HG02885 (cell line): ENCODE data around the gene DPF3.
A peak's percentile ranks its signal among the peaks of the same experiment; 100 is the strongest.

ENCODE experiments used
- ATAC-seq: cut with Tn5 transposase; IDR thresholded peaks from one replicate; pipeline ENCODE4 v1.9.1; 2021; ENCODE audit warnings: mild to moderate bottlenecking; ENCODE audit not compliant: unreplicated experiment, poor library complexity

DPF3 gene

DNA sequence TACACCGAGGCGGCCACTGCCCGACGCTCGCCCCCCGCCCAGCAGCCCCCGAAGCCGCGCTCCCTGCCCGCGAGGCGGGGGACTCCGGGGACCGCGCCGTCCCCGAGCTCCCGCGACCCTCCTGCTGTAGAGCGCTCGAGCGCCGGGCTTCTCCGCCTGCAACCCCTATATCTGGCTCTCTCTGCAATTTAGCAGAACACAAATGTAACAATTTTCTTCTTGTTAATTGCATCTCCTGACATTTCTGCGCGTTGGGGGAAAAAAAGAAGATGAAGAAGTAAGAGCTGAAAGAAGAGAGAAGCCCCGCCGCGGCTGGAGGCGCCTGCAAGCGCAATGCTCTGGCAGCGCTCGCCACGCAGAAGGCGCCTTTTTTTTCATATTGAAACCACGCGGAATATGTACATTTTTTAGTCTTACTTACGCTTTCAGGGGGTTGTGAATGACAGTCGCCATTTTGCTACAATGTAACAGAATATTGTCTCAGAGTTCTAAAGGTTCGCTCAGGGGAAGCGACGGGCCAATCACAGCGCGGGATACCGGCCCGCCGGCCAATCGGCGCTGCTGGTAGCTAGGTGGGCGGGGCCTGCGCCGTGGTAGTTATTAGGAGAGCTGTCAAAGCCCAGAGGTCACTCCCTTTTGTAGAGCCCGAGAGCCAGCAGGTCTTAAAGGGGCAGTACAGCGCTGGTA is at the start of gene DPF3:
DPF3 (minus strand) TSS at position 466 of the 687 bp plus-strand sequence; CDS start at position 453, 13 bp downstream.
- ATAC-seq, result peak; percentile 97

DNA sequence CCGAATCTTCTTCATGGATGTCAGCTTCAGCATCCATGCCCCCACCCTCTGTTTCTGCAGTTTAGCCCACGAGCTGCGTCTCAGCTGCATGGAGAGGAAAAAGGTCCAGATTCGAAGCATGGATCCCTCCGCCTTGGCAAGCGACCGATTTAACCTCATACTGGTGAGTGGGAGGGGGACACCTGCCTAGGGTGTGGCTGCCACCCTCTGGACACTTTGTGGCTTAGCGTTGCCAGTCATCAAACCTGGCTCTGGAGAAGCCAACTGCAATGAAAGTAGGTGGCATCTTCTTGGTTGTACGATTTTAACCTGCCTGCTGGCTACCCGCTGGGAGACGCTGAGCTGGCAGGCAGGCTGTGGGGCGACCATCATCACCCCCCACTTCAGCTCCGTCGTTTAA is 49.0 kb upstream of the DPF3 start:
- ATAC-seq, result no peak

- ATAC-seq, result no peak
Observed at GRCh38 chr14:72941286-72941985, 47.5 kb upstream of the DPF3 start.

DNA sequence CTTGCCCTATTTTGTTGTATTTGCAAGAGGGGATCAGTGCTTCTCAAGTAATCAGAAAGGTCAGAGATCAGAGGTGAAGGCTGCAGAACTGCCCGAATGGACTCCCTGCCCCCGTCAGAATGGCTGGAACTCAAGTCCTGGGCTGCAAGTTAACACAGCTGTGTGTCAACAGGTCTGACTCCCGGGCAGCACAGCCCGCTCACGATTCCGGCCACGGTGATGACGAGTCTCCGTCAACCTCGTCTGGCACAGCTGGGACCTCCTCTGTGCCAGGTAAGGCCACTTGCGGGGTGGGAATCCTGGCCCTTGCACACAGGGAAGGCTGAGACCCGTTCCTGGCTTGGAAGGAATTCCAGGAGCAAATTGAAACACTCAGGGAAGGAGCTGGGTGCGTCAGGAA is 45.7 kb upstream of the DPF3 start:
- no peak for ATAC-seq

GRCh38 chr14:72932893-72933292 is 39.0 kb upstream of the DPF3 start:
- ATAC-seq, result no peak

- no peak for ATAC-seq
Observed at GRCh38 chr14:72929316-72930080, 35.6 kb upstream of the DPF3 start.

DNA sequence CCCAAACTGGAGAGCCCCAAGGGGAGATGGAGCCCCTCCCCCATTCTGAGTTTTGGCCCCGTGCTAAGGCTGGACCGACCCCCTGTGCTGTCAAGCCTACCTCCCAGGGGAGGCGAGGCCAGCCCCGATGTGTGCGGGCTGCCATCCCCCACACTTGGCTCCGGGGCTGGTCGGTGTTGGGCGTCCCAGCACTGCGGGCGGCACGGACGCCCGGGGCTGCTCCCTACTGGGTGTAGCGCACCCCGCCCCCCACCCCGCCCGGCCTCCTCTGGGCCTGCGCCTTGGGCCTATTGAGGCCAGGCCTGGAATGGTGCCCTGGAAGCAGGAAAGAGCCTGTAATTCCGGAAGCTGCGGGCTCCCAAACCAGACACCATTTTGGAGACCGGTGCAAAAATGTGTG is 35.0 kb upstream of the DPF3 start:
- ATAC-seq, result no peak

DNA sequence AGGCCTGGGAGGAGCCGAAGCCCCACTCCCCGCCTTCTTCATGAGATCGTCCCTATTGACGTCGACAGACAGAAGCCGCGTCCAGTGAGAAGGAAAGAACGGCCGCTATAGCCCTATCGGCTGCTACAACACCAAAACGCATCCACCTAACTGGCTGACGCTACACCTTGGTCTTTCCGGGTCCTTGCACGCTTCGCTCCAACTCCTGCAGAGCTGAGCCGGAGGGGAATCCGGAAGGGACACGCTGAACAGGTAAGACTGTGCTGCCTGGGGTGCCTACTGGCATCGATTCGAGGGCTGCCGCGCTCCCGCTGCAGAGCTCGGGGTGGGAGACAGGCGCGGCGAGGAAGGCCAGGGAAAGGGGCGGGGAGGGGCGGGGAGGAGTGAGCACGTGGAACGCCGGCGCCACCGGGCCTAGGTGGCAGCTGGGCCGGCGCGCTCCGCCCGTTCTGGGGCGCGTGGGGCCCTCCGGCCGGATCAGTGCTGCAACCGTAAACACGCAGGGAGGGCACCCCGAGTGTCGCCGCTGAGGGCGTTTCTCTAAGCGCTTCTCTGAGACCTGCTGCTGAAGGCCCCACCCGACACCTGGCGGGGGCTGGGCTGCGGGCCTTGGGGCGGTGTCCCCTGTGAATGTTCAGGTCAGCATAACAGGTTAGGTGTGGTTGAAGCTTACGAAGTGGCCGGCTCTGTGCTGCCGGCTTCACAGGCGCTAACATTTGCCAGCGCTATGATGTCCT is 32.6 kb upstream of the DPF3 start, which contains the start of gene DCAF4:
DCAF4 (plus strand) TSS at position 173 of the 737 bp plus-strand sequence. CDS start 11,515 bp downstream, outside the sequence.
- ATAC-seq, result peak; percentile 97

GRCh38 chr14:72925815-72926291 is 32.0 kb upstream of the DPF3 start:
- ATAC-seq, result no peak

- no peak for ATAC-seq
Observed at GRCh38 chr14:72925171-72925759, 31.4 kb upstream of the DPF3 start.

DNA sequence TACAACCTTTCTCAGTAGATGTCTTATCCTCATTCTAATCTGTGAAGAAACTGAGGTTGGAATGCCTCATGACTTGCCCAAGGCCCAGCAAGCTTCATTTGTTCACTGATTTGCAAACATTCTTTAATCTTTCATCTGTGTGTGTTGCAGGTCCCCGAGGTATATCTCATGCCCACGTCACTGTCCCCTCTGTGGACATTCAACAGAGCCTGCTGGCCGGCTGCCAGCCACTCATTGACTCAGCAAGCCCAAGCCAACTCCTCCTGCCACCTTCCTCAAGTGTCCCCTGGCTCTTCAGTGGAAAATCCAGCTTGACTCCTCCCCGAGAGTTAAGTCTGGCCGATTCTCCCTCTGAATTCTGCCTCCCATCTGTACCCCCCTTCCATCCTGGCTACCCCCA is 30.4 kb upstream of the DPF3 start:
- ATAC-seq, result no peak

DNA sequence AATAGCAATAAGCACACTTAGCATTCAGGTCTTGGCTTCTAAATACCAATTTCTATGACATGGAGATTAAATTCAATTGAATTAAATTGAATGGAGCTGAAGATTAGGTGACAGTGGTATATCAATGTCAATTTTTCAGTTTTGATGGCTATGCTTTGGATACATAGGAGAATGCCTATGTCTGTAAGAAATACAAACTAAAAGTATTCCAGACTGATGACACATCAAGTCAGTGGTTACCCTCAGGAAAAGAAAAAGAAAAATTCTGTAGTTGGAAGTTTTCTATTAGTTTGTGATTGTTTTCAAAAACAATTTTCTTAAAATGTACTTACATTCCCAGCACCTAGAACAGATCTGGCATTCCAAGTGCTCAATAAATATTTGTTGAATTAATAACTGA is 27.5 kb upstream of the DPF3 start:
- ATAC-seq, result no peak

DNA sequence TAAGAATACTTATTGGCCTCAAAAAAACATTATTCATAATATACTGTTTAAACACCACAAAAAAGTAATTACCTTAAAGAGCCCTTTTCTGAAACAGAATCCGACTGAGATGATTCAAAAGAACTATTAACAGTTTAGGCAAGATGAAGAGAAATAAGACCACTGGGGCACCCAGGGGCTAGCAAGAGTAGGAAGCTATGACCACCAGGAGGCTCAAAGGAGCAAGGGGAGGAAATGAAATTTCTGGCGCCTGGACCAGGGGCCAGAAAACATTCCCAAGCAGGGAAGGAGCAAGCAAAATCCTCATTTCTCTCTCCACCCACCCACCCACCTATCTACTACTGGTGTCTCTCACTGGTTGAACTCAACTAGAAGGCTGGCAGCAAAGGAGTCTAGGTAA is 26.1 kb upstream of the DPF3 start:
- no peak for ATAC-seq

DNA sequence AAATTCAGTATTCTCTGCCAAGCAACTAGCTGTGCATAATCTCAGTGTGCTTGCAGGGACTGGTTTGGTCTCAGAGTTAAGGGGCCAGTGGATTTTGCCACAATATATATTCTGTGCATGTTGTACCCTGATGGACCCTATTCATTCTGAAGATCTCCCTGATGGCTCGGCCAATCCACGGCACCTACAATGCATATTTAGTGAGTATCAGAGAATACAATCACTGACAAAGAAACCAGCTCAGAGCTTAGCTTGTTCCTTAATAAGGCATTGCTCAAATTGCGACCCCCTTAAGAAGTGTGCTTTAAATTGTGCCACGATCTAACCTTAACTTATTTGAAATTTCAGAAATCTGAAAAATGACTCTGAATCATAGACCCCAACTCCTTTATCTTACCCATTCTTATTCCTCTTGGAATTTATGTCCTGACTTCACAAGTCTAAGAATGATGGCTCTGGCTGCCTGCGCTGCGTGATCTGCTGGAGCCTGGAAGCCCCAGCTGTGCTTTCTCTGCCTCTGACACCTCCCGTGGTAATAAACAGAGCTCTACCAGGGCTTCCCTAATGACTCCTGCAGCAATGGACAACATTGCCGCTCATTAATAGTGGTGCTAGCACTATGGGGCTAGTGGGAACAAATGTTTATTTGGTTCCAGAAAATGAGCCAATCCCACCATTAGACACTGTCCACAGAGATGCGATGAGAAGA is 23.3 kb upstream of the DPF3 start:
- no peak for ATAC-seq

GRCh38 chr14:72916174-72916573 is 22.3 kb upstream of the DPF3 start:
- ATAC-seq, result no peak

GRCh38 chr14:72913809-72914208 is 19.9 kb upstream of the DPF3 start:
- no peak for ATAC-seq

DNA sequence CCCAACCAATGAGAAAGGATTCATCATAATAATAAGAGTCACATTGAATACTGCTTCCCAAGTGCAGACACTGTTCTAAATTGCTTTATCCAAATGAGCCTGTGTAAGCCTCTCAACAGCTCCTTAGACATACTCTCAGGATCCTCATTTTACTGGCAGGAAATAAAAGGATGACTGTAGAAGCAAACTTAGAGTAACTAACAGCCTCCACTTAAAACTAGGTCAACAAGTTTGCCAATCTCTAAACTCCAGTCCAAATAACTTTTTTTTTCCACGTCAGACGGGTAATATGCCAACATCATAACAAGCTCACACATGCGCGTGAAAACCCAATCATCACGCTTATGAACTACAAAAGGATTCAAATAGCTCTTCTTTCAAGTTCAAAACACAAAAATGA is 15.3 kb upstream of the DPF3 start:
- no peak for ATAC-seq

DNA sequence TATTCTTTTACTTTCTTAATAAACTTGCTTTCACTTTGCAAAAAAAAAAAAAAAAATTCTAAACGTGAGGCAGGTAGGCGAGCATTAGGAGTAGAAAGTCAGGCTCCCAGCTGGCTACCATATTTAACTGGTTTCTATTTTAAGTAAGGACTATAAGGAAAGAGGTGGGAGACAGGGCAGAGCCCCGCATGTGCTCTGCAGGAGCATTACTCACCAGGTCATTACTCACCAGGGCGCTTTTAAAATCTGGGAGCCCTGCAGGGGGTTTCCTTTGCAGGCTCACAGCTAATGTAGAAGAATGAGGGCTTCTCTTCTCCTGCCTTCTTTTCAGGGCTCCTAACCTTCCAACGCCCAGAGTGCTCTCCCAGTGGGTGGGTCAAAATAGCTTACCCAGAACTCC is 14.0 kb upstream of the DPF3 start:
- no peak for ATAC-seq

DNA sequence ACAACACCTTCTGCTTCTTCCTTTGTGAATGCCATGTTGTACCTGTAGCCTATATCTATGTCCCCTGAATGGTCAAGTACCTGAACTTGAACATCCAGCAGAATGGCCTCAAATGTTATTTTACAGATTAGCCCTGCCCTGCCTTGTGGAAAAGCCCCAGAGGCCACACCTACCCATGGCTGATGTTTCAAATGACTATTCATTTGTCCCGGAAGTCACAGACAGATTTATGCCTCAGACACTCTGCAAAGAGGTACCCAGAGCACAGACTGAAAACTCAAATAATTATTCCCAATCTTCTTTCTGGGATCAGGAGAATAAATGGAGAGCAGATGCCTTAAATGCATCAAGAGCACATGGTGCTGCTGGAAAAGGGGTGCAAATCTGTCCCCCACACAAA is 13.0 kb upstream of the DPF3 start:
- ATAC-seq, result no peak
